ENCODE results near the gene PF4V1.

DNA sequence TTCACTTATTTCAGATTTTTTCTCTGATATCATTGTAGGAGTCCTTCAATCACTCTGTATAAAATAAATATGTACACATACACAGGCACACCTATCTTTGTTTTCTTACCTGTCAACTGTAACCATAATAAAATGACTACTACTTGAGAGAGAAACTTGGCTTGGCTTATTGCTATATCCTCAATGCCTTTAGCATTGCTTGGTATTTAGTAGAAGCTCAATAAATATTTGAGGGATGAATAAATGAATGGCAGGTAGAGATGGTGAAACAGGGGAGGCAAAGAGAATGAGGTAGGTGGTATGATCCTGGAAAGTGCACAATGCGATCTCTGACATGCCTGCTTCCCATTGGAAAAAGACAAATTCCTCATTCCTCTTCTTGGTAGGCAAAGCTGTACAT is 38.4 kb upstream of the PF4V1 start:
- no peak for TF ChIP-seq KLF16 (IDR thresholded peaks at IDR 0.05)
- TF ChIP-seq GABPA (tag; conservative IDR thresholded peaks at IDR 0.05; ENCODE audit: low read depth), result no peak
- no peak for TF ChIP-seq POLR2A (conservative IDR thresholded peaks at IDR 0.05)
- TF ChIP-seq, protein P1, sequence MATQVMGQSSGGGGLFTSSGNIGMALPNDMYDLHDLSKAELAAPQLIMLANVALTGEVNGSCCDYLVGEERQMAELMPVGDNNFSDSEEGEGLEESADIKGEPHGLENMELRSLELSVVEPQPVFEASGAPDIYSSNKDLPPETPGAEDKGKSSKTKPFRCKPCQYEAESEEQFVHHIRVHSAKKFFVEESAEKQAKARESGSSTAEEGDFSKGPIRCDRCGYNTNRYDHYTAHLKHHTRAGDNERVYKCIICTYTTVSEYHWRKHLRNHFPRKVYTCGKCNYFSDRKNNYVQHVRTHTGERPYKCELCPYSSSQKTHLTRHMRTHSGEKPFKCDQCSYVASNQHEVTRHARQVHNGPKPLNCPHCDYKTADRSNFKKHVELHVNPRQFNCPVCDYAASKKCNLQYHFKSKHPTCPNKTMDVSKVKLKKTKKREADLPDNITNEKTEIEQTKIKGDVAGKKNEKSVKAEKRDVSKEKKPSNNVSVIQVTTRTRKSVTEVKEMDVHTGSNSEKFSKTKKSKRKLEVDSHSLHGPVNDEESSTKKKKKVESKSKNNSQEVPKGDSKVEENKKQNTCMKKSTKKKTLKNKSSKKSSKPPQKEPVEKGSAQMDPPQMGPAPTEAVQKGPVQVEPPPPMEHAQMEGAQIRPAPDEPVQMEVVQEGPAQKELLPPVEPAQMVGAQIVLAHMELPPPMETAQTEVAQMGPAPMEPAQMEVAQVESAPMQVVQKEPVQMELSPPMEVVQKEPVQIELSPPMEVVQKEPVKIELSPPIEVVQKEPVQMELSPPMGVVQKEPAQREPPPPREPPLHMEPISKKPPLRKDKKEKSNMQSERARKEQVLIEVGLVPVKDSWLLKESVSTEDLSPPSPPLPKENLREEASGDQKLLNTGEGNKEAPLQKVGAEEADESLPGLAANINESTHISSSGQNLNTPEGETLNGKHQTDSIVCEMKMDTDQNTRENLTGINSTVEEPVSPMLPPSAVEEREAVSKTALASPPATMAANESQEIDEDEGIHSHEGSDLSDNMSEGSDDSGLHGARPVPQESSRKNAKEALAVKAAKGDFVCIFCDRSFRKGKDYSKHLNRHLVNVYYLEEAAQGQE (IDR thresholded peaks at IDR 0.05; ENCODE audit: borderline replicate concordance), result no peak
- TF ChIP-seq, protein P1 (CRISPR knock-in tag; IDR thresholded peaks at IDR 0.05; ENCODE audit: low read depth), result no peak
- no peak for TF ChIP-seq NFRKB (IDR thresholded peaks at IDR 0.05; ENCODE audit: low read depth)
- no peak for TF ChIP-seq YY1 (IDR thresholded peaks at IDR 0.05; ENCODE audit: borderline replicate concordance in 1 of 3, control insufficient read depth in 1 of 3, extremely low read depth in 1 of 3, insufficient read depth in 3 of 3, insufficient read length in 1 of 3, insufficient replicate concordance in 2 of 3, low read depth in 1 of 3, low read length in 2 of 3)
- TF ChIP-seq CTCF (IDR thresholded peaks at IDR 0.05 in 2 of 3, conservative IDR thresholded peaks at IDR 0.05 in 1 of 3; ENCODE audit: insufficient read depth in 2 of 3, low read depth in 1 of 3, low read length in 3 of 3), result no peak
- TF ChIP-seq CHD2 (IDR thresholded peaks at IDR 0.05; ENCODE audit: low read depth, low read length), result no peak
